GM23338 (cell line): Measurements from ENCODE around the gene PIAS1. TPM values are rescaled to one million over a fixed set of nuclear protein-coding genes. Genes with fewer than 3 reads are reported as not detected.
A peak's percentile ranks its signal among the peaks of the same experiment; 100 is the strongest.

Source experiments
- ATAC-seq: fragments of 200-7000 bp; cut with Tn5 transposase; 3 replicates; pipeline ENCODE4 v1.9.1; 2020
- DNase-seq: peaks from one replicate; pipeline ENCODE4 v3.0.0-alpha.2; 2015; ENCODE audit warnings: low spot score
- H2AFZ ChIP-seq: fragments of 200-600 bp; sonication (generic); 2 replicates; pipeline ENCODE4 v1.8.0; 2016; ENCODE audit warnings: antibody characterized with exemption, mild to moderate bottlenecking, moderate library complexity
- H3F3A ChIP-seq: fragments of 200-600 bp; sonication (generic); replicated peaks from 2 replicates; pipeline ENCODE4 v1.8.0; 2017; ENCODE audit warnings: antibody characterized with exemption, mixed run types, low read depth
- H3K27ac ChIP-seq: fragments of 200-600 bp; sonication (generic); 2 replicates; pipeline ENCODE4 v1.6.1; 2016; ENCODE audit warnings: low read depth
- H3K27me3 ChIP-seq: fragments of 200-600 bp; sonication (generic); 2 replicates; pipeline ENCODE4 v1.8.0; 2016; ENCODE audit warnings: mild to moderate bottlenecking, mixed run types, moderate library complexity; ENCODE audit not compliant: insufficient read depth
- H3K36me3 ChIP-seq: fragments of 200-600 bp; sonication (generic); 2 replicates; pipeline ENCODE4 v1.8.0; 2016; ENCODE audit warnings: mild to moderate bottlenecking; ENCODE audit not compliant: insufficient read depth
- H3K4me1 ChIP-seq: fragments of 200-600 bp; sonication (generic); 2 replicates; pipeline ENCODE4 v1.8.0; 2016; ENCODE audit warnings: mild to moderate bottlenecking, moderate library complexity; ENCODE audit not compliant: insufficient read depth
- H3K4me2 ChIP-seq: fragments of 200-600 bp; sonication (generic); 2 replicates; pipeline ENCODE4 v1.7.1; 2017; ENCODE audit warnings: mixed run types
- H3K4me3 ChIP-seq: fragments of 200-600 bp; sonication (generic); 2 replicates; pipeline ENCODE4 v1.6.1; 2016; ENCODE audit warnings: mixed run types
- H3K79me2 ChIP-seq: fragments of 200-600 bp; sonication (generic); replicated peaks from 2 replicates; pipeline ENCODE4 v1.8.0; 2017; ENCODE audit warnings: mild to moderate bottlenecking; ENCODE audit not compliant: insufficient read depth
- H3K9me2 ChIP-seq: fragments of 200-600 bp; sonication (generic); 2 replicates; pipeline ENCODE4 v1.8.0; 2017; ENCODE audit not compliant: insufficient read depth
- H4K20me1 ChIP-seq: fragments of 200-600 bp; sonication (generic); replicated peaks from 2 replicates; pipeline ENCODE4 v1.8.0; 2017; ENCODE audit warnings: mild to moderate bottlenecking; ENCODE audit not compliant: insufficient read depth
- H3K27ac Mint-ChIP-seq: 2 replicates; pipeline ENCODE4 v1.8.0; 2020; ENCODE audit warnings: inconsistent platforms, mild to moderate bottlenecking, moderate library complexity, mixed read lengths
- H3K27me3 Mint-ChIP-seq: 3 replicates; pipeline ENCODE4 v1.8.0; 2022; ENCODE audit warnings: low read depth, mild to moderate bottlenecking, moderate library complexity, mixed read lengths, inconsistent platforms; ENCODE audit not compliant: insufficient read depth, poor library complexity
- H3K36me3 Mint-ChIP-seq: 3 replicates; pipeline ENCODE4 v1.8.0; 2021; ENCODE audit warnings: low read depth, mild to moderate bottlenecking, inconsistent platforms, moderate library complexity, mixed read lengths
- H3K4me1 Mint-ChIP-seq: 3 replicates; pipeline ENCODE4 v1.8.0; 2020; ENCODE audit warnings: mild to moderate bottlenecking, inconsistent platforms, mixed read lengths
- H3K4me3 Mint-ChIP-seq: 3 replicates; pipeline ENCODE4 v1.8.0; 2021; ENCODE audit warnings: moderate library complexity, mild to moderate bottlenecking, inconsistent platforms, mixed read lengths
- H3K9me3 Mint-ChIP-seq: 3 replicates; pipeline ENCODE4 v1.8.0; 2020; ENCODE audit warnings: moderate library complexity, mild to moderate bottlenecking, inconsistent platforms, mixed read lengths
- CREB1 ChIP-seq: fragments of 250-450 bp; sonication (Bioruptor Pico); IDR thresholded peaks from 2 replicates; pipeline ENCODE4 v1.5.0; 2020; ENCODE audit warnings: low read depth, mild to moderate bottlenecking, moderate library complexity
- EZH2 ChIP-seq: fragments of 200-600 bp; sonication (generic); IDR thresholded peaks from one replicate; pipeline ENCODE4 v1.8.0; 2017; ENCODE audit warnings: antibody characterized with exemption, mild to moderate bottlenecking, low read depth; ENCODE audit not compliant: unreplicated experiment
- POLR2AphosphoS5 ChIP-seq: IDR thresholded peaks from 2 replicates; pipeline ENCODE4 v1.6.1; 2016; ENCODE audit warnings: antibody characterized with exemption, low read depth
- STAT1 ChIP-seq: IDR thresholded peaks from one replicate; pipeline ENCODE4 v1.6.1; 2016; ENCODE audit warnings: antibody characterized with exemption; ENCODE audit not compliant: unreplicated experiment
- polyA plus RNA-seq: library from polyadenylated mRNA; unstranded; fragments of >200 nt; fragmentation: Nextera tagmentation; extraction: Ambion mirVana; gene quantifications from 2 replicates; pipeline ENCODE4 v1.2.1, GENCODE V29; 2016
- total RNA-seq: library from RNA; depleted of rRNA; stranded (reverse); fragments of >200 nt; shearing (Covaris generic); gene quantifications from 2 replicates; pipeline ENCODE4 v1.2.3, GENCODE V29; 2014
- TF ChIP-seq, protein P1 (sequence below), 2 experiments: fragments of 200-600 bp in 1 of 2; sonication (generic) in 1 of 2; conservative IDR thresholded peaks; 2 replicates each; pipeline versions ENCODE4 v1.5.1 to v1.6.1; 2016 to 2017; ENCODE audit warnings: antibody characterized with exemption in 2 of 2, low read depth in 2 of 2, mild to moderate bottlenecking in 2 of 2, moderate library complexity in 1 of 2
- TF ChIP-seq, protein P2 (sequence below): IDR thresholded peaks from one replicate; pipeline ENCODE4 v1.6.1; 2018; ENCODE audit warnings: antibody characterized with exemption; ENCODE audit not compliant: unreplicated experiment
- TF ChIP-seq, protein P3 (sequence below): IDR thresholded peaks from 2 replicates; pipeline ENCODE4 v1.6.1; 2016; ENCODE audit warnings: antibody characterized with exemption
- TF ChIP-seq, protein P4 (sequence below): fragments of 250-450 bp; sonication (Bioruptor Pico); IDR thresholded peaks from 2 replicates; pipeline ENCODE4 v1.5.0; 2020; ENCODE audit warnings: mild to moderate bottlenecking, moderate library complexity

Gene PIAS1
- total and polyA plus RNA-seq, 2 experiments from 2014 or later, result 30.7 to 32.1 TPM

DNA sequence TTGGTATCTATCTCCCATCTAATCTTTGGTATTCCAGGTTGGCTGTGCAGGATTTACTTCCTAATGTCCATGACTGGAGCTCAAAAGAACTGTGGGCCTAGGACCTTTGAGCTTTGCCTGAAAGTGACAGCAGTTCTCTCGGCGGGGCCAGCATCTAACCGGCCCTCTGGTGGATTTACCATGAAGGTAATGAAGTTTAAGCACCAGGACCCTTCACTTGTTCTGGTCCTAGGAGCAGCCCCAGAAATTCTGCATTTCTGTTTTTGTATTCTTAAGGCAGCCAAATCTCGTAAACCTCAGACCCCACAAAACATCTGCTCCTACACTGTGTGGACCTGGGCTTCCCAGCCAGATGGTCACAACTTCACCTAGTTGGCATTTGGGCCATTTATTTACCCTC, 138.0 kb downstream of the PIAS1 start:
- Histone ChIP-seq H3K36me3 (peaks cover 7% of the 10 kb centered on the region; the same call in 1 of the 2 replicates), H3K27ac (peak overlapping the region; percentile 34; the same call in 1 of the 2 replicates), H3K79me2 (no peaks in the 10 kb centered on the region), H2AFZ (no peak overlapping the region), H3K4me2 (no peak overlapping the region), H3K4me3 (no peak overlapping the region), H4K20me1 (no peaks in the 10 kb centered on the region; the same call in 1 of the 2 replicates), H3K9me2 (no peaks in the 10 kb centered on the region), H3K4me1 (no peaks in the 10 kb centered on the region), H3F3A (no peaks in the 10 kb centered on the region), H3K27me3 (no peaks in the 10 kb centered on the region)
- Mint-ChIP-seq H3K27me3 (peaks cover 2% of the 10 kb centered on the region), H3K27ac (no peak overlapping the region), H3K4me3 (no peak overlapping the region), H3K9me3 (no peaks in the 10 kb centered on the region), H3K4me1 (peaks cover 15% of the 10 kb centered on the region), H3K36me3 (peaks cover 27% of the 10 kb centered on the region)
- TF ChIP-seq, protein P1, sequence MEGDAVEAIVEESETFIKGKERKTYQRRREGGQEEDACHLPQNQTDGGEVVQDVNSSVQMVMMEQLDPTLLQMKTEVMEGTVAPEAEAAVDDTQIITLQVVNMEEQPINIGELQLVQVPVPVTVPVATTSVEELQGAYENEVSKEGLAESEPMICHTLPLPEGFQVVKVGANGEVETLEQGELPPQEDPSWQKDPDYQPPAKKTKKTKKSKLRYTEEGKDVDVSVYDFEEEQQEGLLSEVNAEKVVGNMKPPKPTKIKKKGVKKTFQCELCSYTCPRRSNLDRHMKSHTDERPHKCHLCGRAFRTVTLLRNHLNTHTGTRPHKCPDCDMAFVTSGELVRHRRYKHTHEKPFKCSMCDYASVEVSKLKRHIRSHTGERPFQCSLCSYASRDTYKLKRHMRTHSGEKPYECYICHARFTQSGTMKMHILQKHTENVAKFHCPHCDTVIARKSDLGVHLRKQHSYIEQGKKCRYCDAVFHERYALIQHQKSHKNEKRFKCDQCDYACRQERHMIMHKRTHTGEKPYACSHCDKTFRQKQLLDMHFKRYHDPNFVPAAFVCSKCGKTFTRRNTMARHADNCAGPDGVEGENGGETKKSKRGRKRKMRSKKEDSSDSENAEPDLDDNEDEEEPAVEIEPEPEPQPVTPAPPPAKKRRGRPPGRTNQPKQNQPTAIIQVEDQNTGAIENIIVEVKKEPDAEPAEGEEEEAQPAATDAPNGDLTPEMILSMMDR (conservative IDR thresholded peaks at IDR 0.05; ENCODE audit: low read depth in 2 of 2), result peak in 1 of 2 experiments; percentile 31; a peak in 1 of 4 replicates
- TF ChIP-seq CREB1 (CRISPR knock-in tag), result no peak
- ATAC-seq (peak; percentile 20), DNase-seq (peak; percentile 44)

DNA sequence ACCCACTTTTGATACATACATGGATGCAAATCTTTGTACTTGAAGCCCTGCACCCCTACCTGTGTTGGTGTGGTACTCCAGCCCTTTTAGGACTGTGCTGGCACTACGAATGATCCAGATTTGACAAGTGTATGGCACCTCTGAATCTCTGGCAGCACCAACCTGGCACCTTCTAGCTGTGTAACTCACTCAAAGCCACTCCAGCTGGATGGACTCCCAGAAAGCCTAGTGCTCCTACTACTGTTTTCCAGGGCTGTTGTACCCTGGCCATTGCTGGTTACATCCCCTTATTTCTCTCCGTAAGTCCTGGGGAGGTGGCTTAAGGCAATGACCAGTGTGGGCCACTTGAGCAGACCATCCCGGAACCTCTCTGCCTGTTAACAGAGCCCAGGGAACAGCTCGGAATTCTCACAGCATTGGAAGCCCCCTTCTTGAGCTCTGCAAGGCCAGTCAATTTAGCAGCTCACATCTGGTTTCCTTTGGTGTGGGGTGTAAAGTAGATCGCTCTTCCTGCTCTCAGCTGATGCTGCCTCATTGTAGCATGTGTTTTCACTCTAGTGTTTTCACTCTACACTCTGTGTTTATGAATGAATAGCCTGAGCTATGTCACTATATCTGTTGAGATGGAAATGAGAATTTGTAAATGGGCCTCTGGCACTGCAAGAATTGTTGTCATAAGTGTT, 138.8 kb downstream of the PIAS1 start:
- no peak overlapping the region for H3K27ac Mint-ChIP-seq
- H4K20me1 ChIP-seq, result no peaks in the 10 kb centered on the region; the same call in 1 of the 2 replicates
- no peak for DNase-seq
- H2AFZ ChIP-seq, result no peak overlapping the region
- H3K27me3 Mint-ChIP-seq, result peaks cover 4% of the 10 kb centered on the region
- H3K9me2 ChIP-seq, result no peaks in the 10 kb centered on the region
- ATAC-seq, result no peak
- no peaks in the 10 kb centered on the region for H3K79me2 ChIP-seq
- H3K36me3 ChIP-seq, result peaks cover 7% of the 10 kb centered on the region; the same call in 1 of the 2 replicates
- H3K27ac ChIP-seq, result no peak overlapping the region
- no peaks in the 10 kb centered on the region for H3K27me3 ChIP-seq
- H3K4me2 ChIP-seq, result no peak overlapping the region
- H3K4me3 ChIP-seq, result no peak overlapping the region
- no peaks in the 10 kb centered on the region for H3F3A ChIP-seq
- peaks cover 30% of the 10 kb centered on the region for H3K36me3 Mint-ChIP-seq
- no peaks in the 10 kb centered on the region for H3K4me1 ChIP-seq
- no peaks in the 10 kb centered on the region for H3K9me3 Mint-ChIP-seq
- no peak overlapping the region for H3K4me3 Mint-ChIP-seq
- H3K4me1 Mint-ChIP-seq, result peaks cover 15% of the 10 kb centered on the region
- TF ChIP-seq STAT1 (no peak), EZH2 (no peak), POLR2AphosphoS5 (no peak)
- TF ChIP-seq, protein P2, sequence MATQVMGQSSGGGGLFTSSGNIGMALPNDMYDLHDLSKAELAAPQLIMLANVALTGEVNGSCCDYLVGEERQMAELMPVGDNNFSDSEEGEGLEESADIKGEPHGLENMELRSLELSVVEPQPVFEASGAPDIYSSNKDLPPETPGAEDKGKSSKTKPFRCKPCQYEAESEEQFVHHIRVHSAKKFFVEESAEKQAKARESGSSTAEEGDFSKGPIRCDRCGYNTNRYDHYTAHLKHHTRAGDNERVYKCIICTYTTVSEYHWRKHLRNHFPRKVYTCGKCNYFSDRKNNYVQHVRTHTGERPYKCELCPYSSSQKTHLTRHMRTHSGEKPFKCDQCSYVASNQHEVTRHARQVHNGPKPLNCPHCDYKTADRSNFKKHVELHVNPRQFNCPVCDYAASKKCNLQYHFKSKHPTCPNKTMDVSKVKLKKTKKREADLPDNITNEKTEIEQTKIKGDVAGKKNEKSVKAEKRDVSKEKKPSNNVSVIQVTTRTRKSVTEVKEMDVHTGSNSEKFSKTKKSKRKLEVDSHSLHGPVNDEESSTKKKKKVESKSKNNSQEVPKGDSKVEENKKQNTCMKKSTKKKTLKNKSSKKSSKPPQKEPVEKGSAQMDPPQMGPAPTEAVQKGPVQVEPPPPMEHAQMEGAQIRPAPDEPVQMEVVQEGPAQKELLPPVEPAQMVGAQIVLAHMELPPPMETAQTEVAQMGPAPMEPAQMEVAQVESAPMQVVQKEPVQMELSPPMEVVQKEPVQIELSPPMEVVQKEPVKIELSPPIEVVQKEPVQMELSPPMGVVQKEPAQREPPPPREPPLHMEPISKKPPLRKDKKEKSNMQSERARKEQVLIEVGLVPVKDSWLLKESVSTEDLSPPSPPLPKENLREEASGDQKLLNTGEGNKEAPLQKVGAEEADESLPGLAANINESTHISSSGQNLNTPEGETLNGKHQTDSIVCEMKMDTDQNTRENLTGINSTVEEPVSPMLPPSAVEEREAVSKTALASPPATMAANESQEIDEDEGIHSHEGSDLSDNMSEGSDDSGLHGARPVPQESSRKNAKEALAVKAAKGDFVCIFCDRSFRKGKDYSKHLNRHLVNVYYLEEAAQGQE, result no peak
- TF ChIP-seq, protein P3, sequence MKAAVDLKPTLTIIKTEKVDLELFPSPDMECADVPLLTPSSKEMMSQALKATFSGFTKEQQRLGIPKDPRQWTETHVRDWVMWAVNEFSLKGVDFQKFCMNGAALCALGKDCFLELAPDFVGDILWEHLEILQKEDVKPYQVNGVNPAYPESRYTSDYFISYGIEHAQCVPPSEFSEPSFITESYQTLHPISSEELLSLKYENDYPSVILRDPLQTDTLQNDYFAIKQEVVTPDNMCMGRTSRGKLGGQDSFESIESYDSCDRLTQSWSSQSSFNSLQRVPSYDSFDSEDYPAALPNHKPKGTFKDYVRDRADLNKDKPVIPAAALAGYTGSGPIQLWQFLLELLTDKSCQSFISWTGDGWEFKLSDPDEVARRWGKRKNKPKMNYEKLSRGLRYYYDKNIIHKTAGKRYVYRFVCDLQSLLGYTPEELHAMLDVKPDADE, result no peak
- TF ChIP-seq, protein P4, sequence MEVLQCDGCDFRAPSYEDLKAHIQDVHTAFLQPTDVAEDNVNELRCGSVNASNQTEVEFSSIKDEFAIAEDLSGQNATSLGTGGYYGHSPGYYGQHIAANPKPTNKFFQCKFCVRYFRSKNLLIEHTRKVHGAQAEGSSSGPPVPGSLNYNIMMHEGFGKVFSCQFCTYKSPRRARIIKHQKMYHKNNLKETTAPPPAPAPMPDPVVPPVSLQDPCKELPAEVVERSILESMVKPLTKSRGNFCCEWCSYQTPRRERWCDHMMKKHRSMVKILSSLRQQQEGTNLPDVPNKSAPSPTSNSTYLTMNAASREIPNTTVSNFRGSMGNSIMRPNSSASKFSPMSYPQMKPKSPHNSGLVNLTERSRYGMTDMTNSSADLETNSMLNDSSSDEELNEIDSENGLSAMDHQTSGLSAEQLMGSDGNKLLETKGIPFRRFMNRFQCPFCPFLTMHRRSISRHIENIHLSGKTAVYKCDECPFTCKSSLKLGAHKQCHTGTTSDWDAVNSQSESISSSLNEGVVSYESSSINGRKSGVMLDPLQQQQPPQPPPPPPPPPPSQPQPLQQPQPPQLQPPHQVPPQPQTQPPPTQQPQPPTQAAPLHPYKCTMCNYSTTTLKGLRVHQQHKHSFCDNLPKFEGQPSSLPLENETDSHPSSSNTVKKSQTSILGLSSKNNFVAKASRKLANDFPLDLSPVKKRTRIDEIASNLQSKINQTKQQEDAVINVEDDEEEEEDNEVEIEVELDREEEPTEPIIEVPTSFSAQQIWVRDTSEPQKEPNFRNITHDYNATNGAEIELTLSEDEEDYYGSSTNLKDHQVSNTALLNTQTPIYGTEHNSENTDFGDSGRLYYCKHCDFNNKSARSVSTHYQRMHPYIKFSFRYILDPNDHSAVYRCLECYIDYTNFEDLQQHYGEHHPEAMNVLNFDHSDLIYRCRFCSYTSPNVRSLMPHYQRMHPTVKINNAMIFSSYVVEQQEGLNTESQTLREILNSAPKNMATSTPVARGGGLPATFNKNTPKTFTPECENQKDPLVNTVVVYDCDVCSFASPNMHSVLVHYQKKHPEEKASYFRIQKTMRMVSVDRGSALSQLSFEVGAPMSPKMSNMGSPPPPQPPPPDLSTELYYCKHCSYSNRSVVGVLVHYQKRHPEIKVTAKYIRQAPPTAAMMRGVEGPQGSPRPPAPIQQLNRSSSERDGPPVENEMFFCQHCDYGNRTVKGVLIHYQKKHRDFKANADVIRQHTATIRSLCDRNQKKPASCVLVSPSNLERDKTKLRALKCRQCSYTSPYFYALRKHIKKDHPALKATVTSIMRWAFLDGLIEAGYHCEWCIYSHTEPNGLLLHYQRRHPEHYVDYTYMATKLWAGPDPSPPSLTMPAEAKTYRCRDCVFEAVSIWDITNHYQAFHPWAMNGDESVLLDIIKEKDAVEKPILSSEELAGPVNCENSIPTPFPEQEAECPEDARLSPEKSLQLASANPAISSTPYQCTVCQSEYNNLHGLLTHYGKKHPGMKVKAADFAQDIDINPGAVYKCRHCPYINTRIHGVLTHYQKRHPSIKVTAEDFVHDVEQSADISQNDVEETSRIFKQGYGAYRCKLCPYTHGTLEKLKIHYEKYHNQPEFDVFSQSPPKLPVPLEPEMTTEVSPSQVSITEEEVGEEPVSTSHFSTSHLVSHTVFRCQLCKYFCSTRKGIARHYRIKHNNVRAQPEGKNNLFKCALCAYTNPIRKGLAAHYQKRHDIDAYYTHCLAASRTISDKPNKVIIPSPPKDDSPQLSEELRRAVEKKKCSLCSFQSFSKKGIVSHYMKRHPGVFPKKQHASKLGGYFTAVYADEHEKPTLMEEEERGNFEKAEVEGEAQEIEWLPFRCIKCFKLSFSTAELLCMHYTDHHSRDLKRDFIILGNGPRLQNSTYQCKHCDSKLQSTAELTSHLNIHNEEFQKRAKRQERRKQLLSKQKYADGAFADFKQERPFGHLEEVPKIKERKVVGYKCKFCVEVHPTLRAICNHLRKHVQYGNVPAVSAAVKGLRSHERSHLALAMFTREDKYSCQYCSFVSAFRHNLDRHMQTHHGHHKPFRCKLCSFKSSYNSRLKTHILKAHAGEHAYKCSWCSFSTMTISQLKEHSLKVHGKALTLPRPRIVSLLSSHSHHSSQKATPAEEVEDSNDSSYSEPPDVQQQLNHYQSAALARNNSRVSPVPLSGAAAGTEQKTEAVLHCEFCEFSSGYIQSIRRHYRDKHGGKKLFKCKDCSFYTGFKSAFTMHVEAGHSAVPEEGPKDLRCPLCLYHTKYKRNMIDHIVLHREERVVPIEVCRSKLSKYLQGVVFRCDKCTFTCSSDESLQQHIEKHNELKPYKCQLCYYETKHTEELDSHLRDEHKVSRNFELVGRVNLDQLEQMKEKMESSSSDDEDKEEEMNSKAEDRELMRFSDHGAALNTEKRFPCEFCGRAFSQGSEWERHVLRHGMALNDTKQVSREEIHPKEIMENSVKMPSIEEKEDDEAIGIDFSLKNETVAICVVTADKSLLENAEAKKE (CRISPR knock-in tag), result no peak
